D341Med (cell line): ENCODE results near the gene ARVCF.

Source experiments
- DNase-seq: peaks from one replicate; pipeline ENCODE4 v3.0.0; 2012; ENCODE audit warnings: low spot score

The ARVCF gene

DNA sequence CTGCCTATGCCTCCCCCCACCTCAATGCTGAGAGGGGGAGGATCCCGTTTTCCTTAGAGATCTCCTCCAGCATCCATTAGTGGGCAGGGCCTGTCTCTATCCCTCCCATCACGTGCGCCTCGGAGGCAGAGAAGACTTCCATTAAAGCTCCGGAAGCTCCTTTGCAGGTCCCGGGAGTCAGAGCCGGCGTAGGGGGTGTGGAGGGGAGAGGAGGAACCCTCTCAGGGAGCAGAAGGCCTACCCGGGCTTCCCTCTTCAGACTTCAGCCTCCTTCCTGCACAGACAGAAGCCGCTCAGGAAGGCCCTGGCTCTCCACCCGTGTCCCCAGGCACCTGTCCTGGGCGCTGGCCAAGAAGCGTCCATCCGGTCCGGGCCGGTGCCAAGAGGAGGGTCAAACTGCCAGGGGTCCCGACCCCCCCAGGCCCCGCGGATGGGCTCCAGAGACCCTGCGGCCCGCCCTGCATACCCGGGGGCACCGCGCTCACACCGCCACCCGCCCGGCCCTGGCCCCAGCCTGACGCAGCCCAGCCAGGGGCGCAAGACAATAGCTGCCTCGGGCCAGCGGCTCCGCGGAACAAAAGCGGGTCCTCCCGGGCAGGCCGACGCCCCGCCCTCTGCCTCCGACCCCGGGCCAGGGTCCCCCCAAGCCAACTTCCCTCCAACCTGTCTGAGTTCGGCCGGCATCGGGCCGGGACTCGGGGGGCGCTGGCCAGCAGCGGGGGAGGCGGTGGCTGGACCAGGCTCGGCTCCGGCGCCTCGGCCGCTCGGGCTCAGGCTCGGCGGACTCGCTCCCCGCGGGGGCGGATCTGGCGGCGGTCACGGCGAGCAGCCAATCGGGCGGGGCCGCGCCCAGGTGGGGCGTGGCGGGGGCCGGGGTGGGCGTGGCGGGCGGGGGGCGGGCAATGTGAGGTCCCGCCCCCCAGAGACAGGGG, 29.9 kb downstream of the ARVCF start:
- DNase-seq = peak; percentile 85

DNA sequence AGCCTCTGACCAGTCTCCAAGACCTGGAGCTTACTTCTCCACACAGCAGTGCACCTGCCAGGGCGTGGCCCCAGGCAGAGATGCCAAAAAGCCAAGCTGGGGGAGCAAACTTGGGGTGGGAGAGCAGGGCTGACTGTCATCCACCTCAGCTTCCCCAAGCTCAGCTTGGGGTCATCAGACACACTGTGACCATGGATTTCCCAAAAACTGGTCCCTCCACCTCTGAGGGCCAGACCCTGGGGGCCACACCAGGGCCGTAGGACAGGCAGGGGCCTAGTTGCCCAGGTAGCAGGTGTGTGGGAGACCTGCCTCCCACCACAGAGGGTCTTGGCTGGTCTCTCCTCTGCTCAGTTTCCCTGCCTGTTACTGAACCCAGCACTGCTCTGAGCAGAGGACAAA, 30.6 kb downstream of the ARVCF start:
- no peak for DNase-seq

DNA sequence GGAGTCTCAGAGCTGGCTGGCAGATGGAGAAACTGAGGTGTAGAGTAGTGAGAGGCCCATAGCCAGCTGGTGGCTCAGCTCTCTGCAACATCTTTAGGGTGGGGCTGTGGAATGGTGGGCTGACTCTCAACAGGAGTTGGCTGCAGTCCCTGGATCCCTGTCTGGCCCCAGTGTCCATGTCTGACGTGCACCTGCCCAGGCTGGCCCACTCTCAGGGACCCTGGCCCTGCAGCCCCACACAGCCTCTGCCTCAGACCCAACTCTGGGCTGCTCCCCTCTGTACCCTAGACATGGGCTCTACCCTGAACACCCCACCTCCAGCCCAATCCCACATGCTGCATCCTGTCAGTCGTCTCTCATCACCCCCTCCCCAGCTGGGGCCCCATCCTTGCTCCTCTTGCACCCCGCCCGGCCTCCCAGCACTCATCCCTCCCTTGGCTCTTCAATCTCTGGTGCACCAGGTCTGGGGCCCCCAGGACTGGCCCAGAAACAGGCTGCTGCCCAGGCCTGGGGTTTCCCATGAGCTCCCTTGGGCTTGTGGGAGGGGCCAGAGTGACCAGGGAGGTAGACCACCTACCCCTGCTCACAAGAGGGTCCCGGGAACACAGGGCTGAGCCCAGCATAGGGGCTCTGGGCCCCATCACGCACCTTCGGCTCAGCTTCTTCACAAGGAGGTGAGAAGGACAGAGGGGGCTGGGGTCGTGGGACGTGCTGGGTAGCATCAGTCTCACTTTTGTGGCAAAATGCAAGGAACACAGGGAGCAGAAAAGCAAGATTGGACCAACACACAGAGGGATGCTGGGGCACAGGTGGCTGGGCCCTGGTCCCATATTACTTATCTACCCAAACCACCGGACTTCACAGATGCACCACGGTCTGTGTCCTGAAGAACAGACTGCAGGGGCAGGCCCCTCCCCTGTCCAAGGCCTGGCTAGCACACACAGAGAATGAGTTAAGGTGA, 31.5 kb downstream of the ARVCF start:
- DNase-seq = no peak

DNA sequence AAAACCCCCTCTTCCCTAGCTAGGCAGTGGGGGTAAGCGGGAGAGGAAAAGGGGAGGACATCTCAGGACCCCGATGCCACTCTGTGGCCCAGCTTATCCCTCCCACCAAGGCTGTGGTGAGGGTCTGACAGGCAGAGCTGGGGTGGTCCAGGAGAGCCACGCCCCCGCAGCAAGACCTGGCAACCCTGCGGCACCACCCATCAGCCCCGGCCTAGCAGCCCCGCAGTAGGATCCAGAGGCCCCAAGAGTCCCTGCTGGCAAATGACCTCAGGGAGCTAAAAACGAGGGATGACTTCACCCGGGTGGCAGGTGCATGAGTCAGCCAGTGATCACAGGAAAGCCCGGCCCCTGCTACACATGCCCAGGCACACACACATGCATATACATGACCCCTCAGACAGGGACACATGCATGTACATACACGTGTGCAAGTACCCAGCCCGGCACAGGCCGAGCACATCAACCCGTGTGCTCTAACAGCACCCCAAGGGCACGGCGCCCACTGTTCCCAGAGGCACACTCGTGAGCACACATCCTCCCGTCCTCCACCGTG, 32.3 kb downstream of the ARVCF start:
- no peak for DNase-seq

DNA sequence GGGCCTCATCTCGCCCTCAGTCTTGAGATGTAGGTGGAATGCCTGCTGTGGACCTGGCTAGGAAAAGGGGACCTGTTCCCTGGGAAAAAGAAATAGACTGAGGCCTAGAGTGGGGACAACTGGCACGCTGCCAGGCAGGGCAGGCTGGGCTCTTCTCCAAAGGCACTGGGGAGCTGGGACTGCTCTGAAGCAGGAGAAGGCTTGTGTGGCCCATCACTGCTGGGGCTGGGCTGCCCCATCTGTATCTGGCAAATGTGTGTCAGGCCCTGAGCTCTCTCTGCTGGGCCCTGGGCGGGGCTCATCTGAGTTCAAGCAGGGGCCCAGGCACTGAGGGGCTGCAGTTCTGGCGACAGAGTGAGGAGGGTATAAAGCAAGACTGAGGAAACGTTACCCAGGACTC, 32.9 kb downstream of the ARVCF start:
- DNase-seq = no peak

DNA sequence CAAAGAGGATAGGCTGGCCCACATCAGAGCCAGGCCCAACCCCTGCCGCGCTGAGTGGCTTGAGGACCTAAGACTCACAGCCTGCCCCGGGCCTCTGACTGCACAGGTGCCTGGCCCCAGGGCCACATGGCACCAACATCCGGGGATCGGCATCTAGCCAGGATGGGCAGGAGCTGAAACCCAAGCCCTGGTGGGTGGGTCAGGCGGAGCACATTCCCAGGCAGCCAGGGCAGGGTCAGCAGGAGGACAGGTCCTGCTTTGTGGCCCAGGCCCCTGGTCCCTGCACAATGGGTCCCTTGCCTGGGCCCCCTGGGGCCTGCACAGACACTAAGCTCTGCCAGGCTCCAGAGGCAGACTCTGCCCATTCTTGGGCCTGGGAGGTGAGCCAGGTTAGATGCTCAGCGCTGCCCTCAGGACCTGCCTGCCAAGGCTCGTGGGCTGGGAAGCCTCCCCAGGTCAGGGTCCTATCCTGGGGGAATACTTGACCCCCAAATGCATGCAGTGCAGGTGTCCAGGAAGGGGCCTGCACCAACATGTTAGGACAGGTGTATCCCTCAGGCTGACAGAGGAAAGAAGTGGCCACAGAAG, 33.5 kb downstream of the ARVCF start:
- no peak for DNase-seq

DNA sequence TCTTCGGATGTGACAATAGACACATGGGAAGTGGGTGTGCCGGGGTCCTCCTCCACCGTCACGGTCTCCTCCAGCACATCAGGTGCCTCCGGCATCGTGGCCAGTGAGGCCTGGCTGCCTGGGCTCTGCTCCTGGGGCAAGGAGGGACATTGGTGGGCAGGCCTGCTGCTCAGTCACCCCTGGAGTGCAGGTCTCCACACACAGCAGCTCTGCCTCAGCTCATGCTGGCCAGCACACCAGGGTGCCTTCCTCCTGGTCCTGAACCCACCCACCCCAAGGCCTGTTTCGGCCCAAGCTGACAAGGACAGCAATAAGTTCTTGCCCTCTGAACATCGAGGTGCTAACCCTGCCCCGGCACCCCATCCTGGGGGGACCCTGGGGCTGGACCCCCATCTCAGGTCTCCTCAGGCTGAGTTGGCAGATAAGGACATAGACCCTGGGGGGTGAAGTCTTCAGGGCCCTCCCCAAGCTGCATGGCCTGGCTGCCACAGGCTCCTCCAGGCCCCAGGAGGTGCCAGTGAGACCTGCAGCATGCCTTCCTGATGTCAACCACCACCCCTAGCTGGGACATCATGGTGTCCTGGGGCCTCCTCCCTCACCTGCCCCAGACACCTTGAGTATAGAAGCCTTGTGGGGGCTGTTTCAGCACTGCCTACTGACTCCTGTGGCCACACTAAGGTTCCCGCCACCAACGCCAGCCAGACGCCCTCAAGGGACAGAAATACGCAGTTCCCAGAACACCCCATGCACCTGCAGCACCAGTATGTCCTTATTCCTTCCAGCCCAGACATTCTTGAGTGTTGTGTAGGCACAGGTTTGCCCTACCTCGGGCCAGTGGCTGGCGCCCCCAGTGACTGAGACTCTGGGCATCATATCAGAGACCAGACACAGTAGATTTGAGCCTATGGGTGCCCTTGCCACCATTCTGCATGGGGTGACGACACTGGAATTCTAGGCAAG, 34.4 kb downstream of the ARVCF start:
- no peak for DNase-seq

DNA sequence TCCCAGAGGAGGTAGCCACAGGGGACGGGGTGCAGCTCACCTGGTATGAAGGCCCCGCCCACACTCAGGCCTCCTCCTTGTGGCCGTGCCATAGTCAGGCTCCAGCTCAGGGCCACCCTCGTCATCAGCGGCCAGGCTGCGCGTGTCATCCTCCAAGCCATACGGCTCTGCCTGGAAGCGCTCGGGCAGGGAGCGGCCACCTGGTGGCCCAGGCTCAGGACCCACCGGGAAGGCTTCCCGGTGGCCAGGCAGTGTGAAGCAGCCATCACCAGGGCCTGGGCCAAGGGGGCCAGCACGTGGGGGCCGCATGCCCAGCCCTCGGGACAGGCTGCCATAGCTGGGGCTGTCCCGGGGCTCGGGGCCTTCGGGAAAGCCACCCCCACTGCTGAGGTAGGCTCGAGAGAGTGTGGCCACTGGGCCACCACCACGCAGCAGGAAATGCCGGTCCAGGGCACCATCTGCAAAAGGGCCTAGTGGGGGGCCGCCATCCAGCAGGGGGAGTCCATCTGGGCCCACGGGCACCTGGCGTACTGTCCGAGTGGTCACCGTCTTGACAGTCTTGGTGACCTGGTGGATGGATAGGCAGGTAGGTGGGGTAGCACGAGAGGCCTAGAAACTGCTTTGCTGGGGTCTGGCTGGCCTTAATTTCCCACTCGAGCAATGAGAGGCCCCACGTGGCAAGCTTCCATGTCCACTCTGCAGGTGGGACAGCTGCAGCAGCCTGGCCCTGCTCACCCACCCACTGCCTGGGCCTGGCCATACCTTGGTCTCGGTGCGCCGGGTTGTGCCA, 35.3 kb downstream of the ARVCF start:
- DNase-seq = no peak

DNA sequence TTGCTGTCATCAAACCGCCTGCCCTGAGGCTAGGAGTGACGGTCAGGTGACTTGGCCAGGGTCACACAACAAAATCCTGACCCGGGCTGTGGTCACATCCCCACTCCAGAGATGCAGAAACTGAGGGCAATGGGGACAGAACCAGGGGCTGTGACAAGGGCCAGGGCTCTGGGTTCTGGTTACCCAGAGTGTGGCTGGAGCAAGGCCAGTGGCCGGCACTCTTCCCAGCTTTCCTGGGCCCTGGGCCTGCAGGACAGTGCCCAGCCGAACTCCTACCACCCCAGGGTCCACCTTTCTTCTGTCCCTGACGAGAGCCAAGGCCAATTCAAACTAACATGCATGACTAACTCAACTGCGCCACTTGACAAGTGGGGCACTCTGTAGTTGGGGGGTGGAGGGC, 35.9 kb downstream of the ARVCF start:
- no peak for DNase-seq

DNA sequence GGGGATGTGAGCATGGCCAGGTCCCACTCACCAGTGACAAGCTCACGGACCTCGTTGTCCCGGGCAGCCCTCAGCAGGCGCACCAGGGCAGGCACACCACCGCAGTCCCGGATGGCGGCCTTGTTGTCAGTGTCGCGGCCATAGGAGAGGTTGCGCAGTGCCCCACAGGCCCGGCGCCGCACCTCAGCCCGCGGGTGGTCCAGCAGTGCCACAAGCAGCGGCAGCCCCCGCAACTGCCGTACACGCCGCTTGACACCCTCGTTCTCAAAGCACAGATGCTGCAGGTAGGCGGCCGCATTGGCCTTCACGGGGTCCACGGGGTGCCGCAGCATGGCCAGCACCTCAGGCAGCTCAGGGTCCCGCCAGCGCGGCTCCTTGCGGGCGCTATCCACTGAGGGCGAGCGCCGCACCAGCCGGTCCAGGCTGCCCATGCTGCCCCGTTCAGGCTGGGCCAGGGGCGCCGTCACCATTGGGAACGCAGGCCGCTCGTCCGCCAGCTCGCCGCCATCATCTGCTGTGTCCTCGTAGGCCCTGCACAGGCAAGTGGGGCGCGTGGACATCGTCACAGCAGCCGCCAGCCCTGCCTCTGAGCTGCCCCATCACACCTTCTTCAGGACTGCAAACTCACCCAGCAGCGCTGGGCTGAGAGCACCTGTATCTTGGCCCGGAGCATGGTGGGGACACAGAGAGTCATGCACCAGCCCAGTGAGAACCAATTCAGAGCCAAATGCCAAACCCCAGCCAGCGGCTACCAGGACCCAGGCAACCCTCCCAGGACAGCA, 36.7 kb downstream of the ARVCF start:
- no peak for DNase-seq

DNA sequence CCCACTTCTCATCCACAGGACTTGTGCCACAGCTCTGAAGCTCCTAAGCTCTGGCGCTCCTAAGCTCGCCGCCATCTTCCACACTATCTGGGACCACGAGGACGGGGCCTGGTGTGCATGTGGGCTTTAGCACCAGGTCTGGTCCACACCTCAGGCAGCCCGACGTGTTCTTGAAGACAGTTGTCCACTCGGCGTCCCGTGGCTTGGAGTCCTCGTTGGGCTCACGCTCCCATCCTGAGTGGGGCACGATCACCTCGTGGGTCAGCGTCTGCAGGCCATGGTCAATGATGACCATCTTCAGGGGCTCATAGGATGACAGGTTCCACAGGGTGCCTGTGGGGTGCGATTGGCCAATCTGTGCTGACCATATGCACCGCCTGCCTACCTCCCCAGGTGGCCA, 37.9 kb downstream of the ARVCF start:
- DNase-seq = no peak

DNA sequence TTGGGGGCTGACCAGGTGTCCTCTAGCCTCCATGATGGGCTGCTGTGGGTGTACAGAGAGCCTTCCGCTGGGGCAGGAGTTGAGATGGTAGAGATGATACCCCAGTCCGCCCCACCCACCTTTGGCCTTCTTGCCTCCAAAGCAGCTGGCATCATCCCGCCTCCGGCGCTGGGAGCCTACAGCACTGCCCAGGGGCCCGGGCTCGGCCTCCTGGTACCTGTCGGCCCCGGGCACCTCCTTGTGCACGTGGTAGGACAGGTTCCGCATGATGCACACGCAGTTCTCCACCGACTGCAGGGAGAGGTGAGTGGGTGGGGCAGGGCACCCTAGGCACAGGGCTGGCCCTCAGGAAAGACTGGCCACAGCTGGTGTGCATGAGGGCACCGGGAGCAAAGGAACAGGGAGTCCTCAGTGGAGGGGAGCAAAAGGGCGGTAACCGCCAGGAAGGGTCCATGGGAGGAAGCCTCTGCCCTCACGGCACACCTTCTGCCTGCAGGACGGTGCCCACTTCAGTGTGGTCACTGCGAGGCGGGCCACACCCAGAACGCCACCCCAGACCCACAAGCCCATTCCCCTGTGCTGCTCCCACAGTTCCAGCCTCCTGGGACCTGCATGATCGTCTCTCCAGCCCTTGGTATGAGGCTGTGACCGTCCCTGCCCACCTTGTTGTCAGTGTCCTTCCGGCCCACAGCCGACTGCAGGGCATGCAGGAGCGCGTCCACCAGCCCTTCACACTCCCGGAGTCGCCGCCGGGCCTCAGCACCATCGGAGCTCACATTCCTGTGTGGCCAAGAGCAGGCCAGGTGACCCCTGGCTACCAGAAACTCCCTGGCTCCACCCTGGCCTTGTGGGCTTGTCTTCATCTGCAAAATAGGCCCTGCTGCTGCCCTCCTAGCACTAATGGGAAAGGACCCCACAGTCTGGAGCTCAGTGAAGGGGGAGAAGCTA, 39.1 kb downstream of the ARVCF start:
- no peak for DNase-seq

DNA sequence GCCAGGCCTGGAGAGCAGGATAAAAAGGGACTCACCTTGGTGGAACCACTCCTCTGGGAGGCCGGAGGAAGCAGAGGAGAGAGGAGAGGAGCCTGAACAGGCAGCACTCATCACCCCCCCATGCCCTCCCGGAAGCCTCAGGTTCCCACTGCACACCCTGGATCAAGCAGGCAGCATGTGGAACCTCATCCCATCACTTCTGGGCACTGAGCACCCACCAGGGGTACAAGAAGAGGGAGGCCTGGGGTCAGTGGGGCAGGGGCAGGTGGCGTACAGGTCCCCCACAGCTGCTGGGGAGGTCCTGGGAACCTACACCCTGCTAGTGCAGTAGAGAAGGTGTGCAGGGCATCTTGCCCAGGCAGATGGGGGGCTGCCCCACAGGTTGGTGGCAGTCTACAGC, 40.0 kb downstream of the ARVCF start:
- DNase-seq = no peak

DNA sequence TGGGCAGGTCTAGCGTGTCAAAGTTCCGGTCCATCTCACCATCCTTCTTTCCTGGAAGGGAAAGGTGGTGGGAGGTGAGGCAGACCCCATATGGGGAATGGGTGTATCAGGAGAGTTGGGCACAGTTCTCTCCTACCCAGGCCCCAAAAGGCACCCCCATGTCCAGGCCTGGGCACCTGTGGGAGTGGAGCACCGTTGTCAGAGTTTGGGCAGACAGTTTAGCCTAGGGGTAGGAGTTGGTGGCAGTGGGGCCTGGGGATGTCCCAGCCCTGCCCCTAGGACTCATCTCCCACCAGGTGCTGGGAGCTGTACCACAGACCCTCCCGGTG, 41.0 kb downstream of the ARVCF start:
- no peak for DNase-seq

DNA sequence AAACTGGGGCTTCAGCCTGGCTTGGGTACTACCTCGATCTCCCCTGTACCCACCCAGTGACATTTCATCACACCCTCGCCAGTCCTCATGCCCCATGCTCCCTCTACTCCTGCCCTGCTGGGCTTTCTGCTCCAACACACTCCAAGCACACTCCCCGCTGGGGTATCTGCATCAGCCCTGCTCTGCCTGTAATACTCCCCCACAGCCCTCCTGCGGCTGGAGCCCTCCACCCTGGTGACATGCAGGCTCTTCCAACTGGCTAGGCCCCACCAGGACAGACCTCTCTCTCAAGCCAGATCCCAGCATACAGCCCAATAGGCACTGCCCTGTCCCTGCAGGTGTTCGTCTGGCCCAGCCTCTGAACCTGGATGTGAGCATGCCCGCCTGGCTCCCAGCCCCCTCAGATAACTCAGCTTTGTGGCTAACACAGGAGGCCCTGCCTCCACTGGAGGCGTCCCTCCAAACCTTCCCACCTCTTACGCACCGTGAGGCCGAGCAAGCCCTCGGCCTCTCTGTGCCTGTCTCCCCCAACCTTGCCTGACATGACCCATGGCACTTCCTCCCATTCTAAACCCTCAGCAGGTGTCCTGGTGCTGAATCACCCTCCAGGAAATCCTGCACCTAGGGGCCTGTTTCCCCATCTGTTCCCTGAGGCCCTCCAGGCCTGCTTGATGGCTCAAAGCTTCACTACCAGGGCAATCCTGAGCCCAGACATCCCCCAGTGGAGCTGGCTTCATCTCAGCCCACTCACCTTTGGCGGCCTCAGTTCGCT, 41.5 kb downstream of the ARVCF start:
- DNase-seq = no peak

DNA sequence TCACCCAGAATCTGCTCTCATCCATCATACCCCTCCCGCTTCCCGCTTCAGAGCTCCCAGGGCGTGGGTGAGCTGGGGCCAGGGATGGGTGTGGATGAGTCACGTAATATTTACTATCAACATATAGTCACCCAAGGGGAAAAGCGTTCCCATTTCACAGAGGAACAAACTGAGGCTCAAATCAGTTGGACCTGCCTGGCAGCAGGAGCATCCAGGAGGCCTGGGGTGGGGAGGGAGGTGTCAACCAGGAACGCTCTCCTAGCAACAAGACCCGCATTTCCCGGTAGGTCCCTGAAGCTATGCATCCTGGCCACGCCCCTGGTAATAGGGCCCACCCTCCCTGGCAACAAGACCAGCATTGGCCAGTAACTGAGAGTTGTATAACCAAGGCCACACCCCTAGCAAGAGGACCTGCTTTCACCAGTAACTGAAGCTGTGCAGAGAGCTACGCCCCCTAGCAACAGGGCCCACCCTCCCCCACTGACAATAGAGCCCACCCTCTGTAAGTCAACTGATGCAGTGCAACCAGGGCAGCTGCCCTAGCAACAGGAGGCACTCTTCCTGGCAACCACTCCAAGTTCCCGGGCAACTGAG, 42.3 kb downstream of the ARVCF start:
- peak; percentile 73 for DNase-seq

DNA sequence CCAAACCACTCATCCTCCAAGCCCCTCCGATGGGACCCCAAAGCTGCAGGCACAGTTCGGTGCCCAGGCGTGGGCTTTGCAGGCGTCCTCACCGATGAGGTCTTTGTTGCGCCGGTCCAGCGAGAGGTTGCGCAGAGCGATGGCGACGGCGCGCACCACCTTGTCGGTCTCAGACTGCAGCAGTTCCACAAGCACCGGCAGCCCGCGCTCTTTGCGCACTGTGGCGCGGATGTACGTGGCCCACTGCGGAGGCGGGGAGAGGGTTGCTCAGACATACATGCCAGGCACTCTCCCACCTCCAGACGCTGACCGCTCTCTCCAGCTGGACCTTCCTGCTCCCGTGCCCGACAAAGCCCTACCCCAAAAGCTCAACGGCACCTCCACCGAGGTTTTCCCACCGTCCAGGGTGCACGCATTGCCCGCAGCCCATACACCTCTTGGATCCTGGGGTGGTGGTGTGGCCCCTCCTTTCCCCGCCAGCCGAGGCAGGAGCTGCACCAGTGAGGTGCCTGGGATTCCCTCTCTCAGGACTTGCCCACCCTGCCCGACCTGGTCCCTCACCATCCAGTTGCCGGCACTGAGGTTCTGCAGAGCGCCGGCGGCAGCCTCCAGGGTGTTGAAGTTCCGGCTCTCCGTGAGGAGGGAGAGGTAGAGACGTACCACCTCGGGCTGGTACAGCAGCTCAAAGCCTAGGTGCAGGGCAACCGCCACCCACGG, 42.9 kb downstream of the ARVCF start:
- no peak for DNase-seq
